ENCODE results near the gene DPEP2NB. TPM values are rescaled to one million over a fixed set of nuclear protein-coding genes. Genes with fewer than 3 reads are reported as not detected.

Gene DPEP2NB
- total RNA-seq, 1 experiment from 2014 or later: not detected

DNA sequence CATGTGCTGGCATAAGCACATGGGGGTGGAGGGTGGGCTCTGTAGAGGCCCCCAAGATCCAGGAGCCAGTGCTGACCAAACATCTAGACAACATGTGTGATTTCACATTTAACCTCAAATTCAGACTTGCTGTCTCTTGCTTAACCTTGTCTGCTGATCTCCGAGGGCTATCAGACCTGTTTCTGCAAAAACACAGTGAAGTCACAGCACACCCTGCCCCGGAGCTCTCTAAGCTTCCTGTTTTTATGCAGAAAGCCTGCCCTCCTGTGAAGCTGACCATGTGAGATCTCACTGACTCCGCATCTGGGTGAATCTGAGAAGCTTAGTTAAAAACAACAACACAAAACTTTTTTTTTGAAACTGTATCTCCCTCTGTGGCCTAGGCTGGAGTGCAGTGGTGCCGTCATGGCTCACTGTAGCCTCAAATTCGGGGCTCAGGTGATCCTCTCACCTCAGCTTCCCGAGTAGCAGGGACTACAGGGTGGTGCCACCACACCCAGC, 9.9 kb downstream of the DPEP2NB start:
- Histone ChIP-seq H3K4me2 (ENCODE audit: insufficient read depth, insufficient read length, low read length) (no peak overlapping the region), H2BK20ac (ENCODE audit: low read depth, low read length, poor library complexity, severe bottlenecking) (no peak overlapping the region), H3K4me1 (ENCODE audit: insufficient read depth, low read length) (peaks cover 5% of the 10 kb centered on the region; the same call in 1 of the 2 replicates), H3T11ph (ENCODE audit: low read length) (no peak overlapping the region), H3K23me2 (ENCODE audit: insufficient read length, low read depth, low read length, poor library complexity, severe bottlenecking) (no peaks in the 10 kb centered on the region), H3K9ac (ENCODE audit: extremely low read depth, insufficient read length, low read length) (no peak overlapping the region), H2BK5ac (ENCODE audit: insufficient read length, low read length) (no peak overlapping the region), H3K18ac (ENCODE audit: insufficient read length, low read depth, low read length) (peak overlapping the region; percentile 15), H2AK5ac (ENCODE audit: insufficient read length, low read length) (no peak overlapping the region), H3K79me2 (ENCODE audit: insufficient read depth, low read length) (no peaks in the 10 kb centered on the region), H2AFZ (ENCODE audit: low read length) (no peak overlapping the region), H4K5ac (ENCODE audit: insufficient read length, low read depth, low read length) (no peak overlapping the region), H2BK120ac (ENCODE audit: low read depth, low read length, poor library complexity, severe bottlenecking) (no peak overlapping the region), H4K91ac (ENCODE audit: insufficient read length, low read depth, low read length) (no peak overlapping the region), H3K14ac (ENCODE audit: insufficient read depth, low read length) (no peak overlapping the region), H2BK15ac (ENCODE audit: low read depth, low read length) (no peak overlapping the region), H4K8ac (replicated peaks; ENCODE audit: insufficient read length, low read depth, low read length) (no peak overlapping the region), H4K20me1 (ENCODE audit: control insufficient read depth, insufficient read depth, insufficient read length) (no peaks in the 10 kb centered on the region), H3K56ac (ENCODE audit: insufficient read length, low read depth, low read length) (no peak overlapping the region), H3K27me3 (ENCODE audit: insufficient read depth, low read length) (no peaks in the 10 kb centered on the region), H3K79me1 (ENCODE audit: insufficient read depth, low read depth, low read length, poor library complexity, severe bottlenecking) (no peaks in the 10 kb centered on the region), H3K9me3 (ENCODE audit: control insufficient read depth, low read depth, low read length) (no peaks in the 10 kb centered on the region), H3K27ac (ENCODE audit: insufficient read length, low read depth, low read length) (no peak overlapping the region), H2BK12ac (ENCODE audit: insufficient read length, low read depth, low read length) (no peak overlapping the region), H3K23ac (ENCODE audit: insufficient read length, low read depth, low read length) (no peak overlapping the region), H3K4ac (ENCODE audit: low read depth, low read length) (no peak overlapping the region)
- Mint-ChIP-seq H3K27me3 (ENCODE audit: low read depth) (peaks cover 6% of the 10 kb centered on the region), H3K4me3 (no peak overlapping the region), H3K4me1 (peaks cover 13 to 18% of the 10 kb centered on the region in 2 experiments), H3K9me3 (no peaks in the 10 kb centered on the region), H3K27ac (peak overlapping the region; percentile 7 to 72 (median 70); a peak in 3 of 7 replicates), H3K36me3 (ENCODE audit: insufficient read depth in 1 of 3, low read depth in 3 of 3) (no peaks in the 10 kb centered on the region)
- no CpG with 5 or more reads among the region's 6 CpGs for WGBS (ENCODE audit: extremely low coverage, insufficient read length, low lambda C conversion rate)
- DNase-seq: no peak
- no peak for TF ChIP-seq CTCF (conservative IDR thresholded peaks at IDR 0.05)
